Adrenal gland (tissue), 12 donors: Measurements from ENCODE around the gene PCBD2. TPM values are rescaled to one million over a fixed set of nuclear protein-coding genes. Genes with fewer than 3 reads are reported as not detected.

Experiments used
- DNase-seq, 7 donors: peaks; one replicate each; pipeline ENCODE4 v3.0.0-alpha.2; 2019 to 2020
- H3K27ac ChIP-seq, 5 donors: fragments of 200-600 bp; sonication (generic) in 4 of 5; 1 replicate in 3 of 5; 2 replicates in 2 of 5; pipeline versions ENCODE4 v1.5.1 to v1.8.0; 2016 to 2020; ENCODE audit warnings: mild to moderate bottlenecking in 1 of 5
- H3K27me3 ChIP-seq: fragments of 200-600 bp; 2 replicates; pipeline ENCODE4 v1.8.0; 2021
- H3K36me3 ChIP-seq, 2 donors: fragments of 200-600 bp; replicated peaks in 1 of 2; 1 replicate in 1 of 2; 2 replicates in 1 of 2; pipeline versions ENCODE4 v1.5.1 to v1.8.0; 2018 to 2022
- H3K4me1 ChIP-seq, 2 donors: fragments of 200-600 bp; replicated peaks in 1 of 2; 1 replicate in 1 of 2; 2 replicates in 1 of 2; pipeline versions ENCODE4 v1.5.1 to v1.8.0; 2018 to 2021
- H3K4me3 ChIP-seq, 4 donors: fragments of 200-600 bp; sonication (generic) in 3 of 4; one replicate each; pipeline ENCODE4 v1.5.1; 2016 to 2018
- H3K9me3 ChIP-seq, 3 donors: fragments of 200-600 bp; sonication (generic) in 1 of 3; replicated peaks in 1 of 3; 1 replicate in 2 of 3; 2 replicates in 1 of 3; pipeline versions ENCODE4 v1.5.1 to v1.8.0; 2016 to 2021
- CTCF ChIP-seq, 6 experiments: fragments of 450-650 bp in 4 of 6; fragments of 200-600 bp in 2 of 6; sonication (generic) in 1 of 6; IDR thresholded peaks; 1 replicate in 5 of 6; 2 replicates in 1 of 6; pipeline versions ENCODE4 v1.5.1 to v1.8.0; 2016 to 2021; ENCODE audit warnings: antibody characterized with exemption in 6 of 6, mild to moderate bottlenecking in 2 of 6, moderate library complexity in 1 of 6
- POLR2A ChIP-seq, 2 donors: fragments of 450-650 bp; IDR thresholded peaks; one replicate each; pipeline ENCODE4 v1.6.1; 2017; ENCODE audit warnings: antibody characterized with exemption in 2 of 2, mild to moderate bottlenecking in 2 of 2, moderate library complexity in 1 of 2
- WGBS, 4 donors: extraction: QIAGEN DNeasy Blood & Tissue Kit in 2 of 4; methylation state at CpG; one replicate each; pipeline versions ENCODE4 v1.1.5 to v1.1.7; 2013 to 2017; 5-methylcytosine and 5-hydroxymethylcytosine counted together
- intact Hi-C, 2 donors: fragments of 100-400 bp; cut with DNase I; formaldehyde crosslinking; loops; one replicate each; pipeline versions ENCODE4 v1.14.1 to v1.15.0; 2022 to 2023
- polyA plus RNA-seq, 3 donors: library from polyadenylated mRNA; stranded (reverse); fragments of 200-250 nt in 2 of 3; fragments of 350-450 nt in 1 of 3; fragmentation: Illumina TruSeq in 1 of 3; extraction: RNeasy Lipid Tissue Mini Kit (QIAGEN cat#74804) in 1 of 3; gene quantifications; one replicate each; pipeline ENCODE4 v1.2.3, GENCODE V29; 2013 to 2014
- total RNA-seq, 9 donors: library from RNA; depleted of rRNA in 4 of 9; stranded (reverse); fragments of >200 nt in 4 of 9; fragments of 120-200 nt in 1 of 9; fragmentation: NEBNext Ultra II Directional in 1 of 9; extraction: Animal tissue kit (Norgen Biotek cat#: 25700) in 1 of 9; gene quantifications; one replicate each; pipeline versions ENCODE4 v1.1.0 to v1.2.4, GENCODE V29; 2013 to 2023
- donor health status: healthy with polysubstance abuse.
- donor health status: Bipolar disorder and iron deficiency.
- donor health status: DM: yes; HTN: yes; CAD: no.
- donor health status: DM: no; HTN: no; CAD: no.
- donor health status: DM: no; HTN: no; CAD: no.
- donor health status: DM: yes; HTN: yes; CAD: no.

PCBD2 gene
- total and polyA plus RNA-seq, 12 donors, result 3.9 to 19.5 (median 12.7) TPM

- peaks cover 0 to 13% of the 10 kb centered on the region in 2 donors for H3K36me3 ChIP-seq
These were observed 15.6 kb upstream of the PCBD2 start for GRCh38 chr5:134889335-134889734.

GRCh38 chr5:134891473-134891872, 13.5 kb upstream of the PCBD2 start:
- intact Hi-C loops, result no loop called here
- Histone ChIP-seq H3K4me3 (no peak overlapping the region), H3K27ac (no peak overlapping the region), H3K27me3 (no peaks in the 10 kb centered on the region), H3K9me3 (no peaks in the 10 kb centered on the region), H3K36me3 (peaks cover 0 to 22% of the 10 kb centered on the region in 2 donors), H3K4me1 (peaks cover 3 to 6% of the 10 kb centered on the region in 2 donors)
- no peak for TF ChIP-seq CTCF (IDR thresholded peaks at IDR 0.05)
- TF ChIP-seq POLR2A (IDR thresholded peaks at IDR 0.05), result no peak
- WGBS, 4 donors, result 94 to 100% (median 98%) methylated on average over 1 of the region's 1 CpG
- no peak for DNase-seq

More at GRCh38 chr5:134889335-134889734, 15.6 kb upstream of the PCBD2 start:
- no peaks in the 10 kb centered on the region for H3K9me3 ChIP-seq
- intact Hi-C loops, result no loop called here
- 91 to 98% (median 97%) methylated on average over 8 of the region's 8 CpGs for WGBS, 4 donors
- peaks cover 3 to 6% of the 10 kb centered on the region in 2 donors for H3K4me1 ChIP-seq
- H3K27ac ChIP-seq, result no peak overlapping the region
- no peak for DNase-seq
- TF ChIP-seq CTCF (IDR thresholded peaks at IDR 0.05) (no peak), POLR2A (IDR thresholded peaks at IDR 0.05) (no peak)
- H3K4me3 ChIP-seq, result no peak overlapping the region
- no peaks in the 10 kb centered on the region for H3K27me3 ChIP-seq

- no peak for TF ChIP-seq POLR2A (IDR thresholded peaks at IDR 0.05)
- no peak for TF ChIP-seq CTCF (IDR thresholded peaks at IDR 0.05)
- Histone ChIP-seq H3K36me3 (peaks cover 0 to 26% of the 10 kb centered on the region in 2 donors), H3K27ac (no peak overlapping the region), H3K4me3 (no peak overlapping the region), H3K27me3 (no peaks in the 10 kb centered on the region), H3K9me3 (no peaks in the 10 kb centered on the region), H3K4me1 (peaks cover 3 to 6% of the 10 kb centered on the region in 2 donors)
- intact Hi-C loops, result no loop called here
- DNase-seq, result no peak
- WGBS, 4 donors, result 92 to 96% (median 94%) methylated on average over 3 of the region's 3 CpGs
These were observed 12.6 kb upstream of the PCBD2 start for GRCh38 chr5:134892282-134892681.

DNA sequence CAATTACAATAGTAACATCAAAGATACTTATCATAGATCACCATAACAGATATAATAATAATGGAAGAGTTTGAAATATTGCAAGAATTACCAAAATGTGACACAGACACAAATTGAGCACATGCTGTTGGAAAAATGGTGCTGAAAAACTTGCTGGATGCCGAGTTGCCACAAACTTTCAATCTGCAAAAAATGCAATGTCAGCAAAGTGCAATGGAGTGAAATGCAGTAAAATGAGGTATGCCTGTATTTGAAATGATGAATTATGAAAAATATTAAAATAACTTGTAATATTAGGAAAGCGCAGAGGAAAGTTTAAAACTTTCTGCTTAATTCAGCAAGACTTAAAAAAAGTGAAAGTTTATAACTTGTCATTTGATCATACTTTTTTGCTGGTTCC, 12.0 kb upstream of the PCBD2 start:
- TF ChIP-seq CTCF (IDR thresholded peaks at IDR 0.05) (no peak), POLR2A (IDR thresholded peaks at IDR 0.05) (no peak)
- Histone ChIP-seq H3K36me3 (peaks cover 0 to 31% of the 10 kb centered on the region in 2 donors), H3K4me3 (no peak overlapping the region), H3K9me3 (no peaks in the 10 kb centered on the region), H3K4me1 (peaks cover 3 to 6% of the 10 kb centered on the region in 2 donors), H3K27me3 (no peaks in the 10 kb centered on the region), H3K27ac (no peak overlapping the region)
- WGBS, 4 donors, result 92 to 99% (median 94%) methylated on average over 2 of the region's 2 CpGs
- DNase-seq, result no peak
- intact Hi-C loops, result no loop called here
